ENCODE results near the gene SEC61B. TPM values are rescaled to one million over a fixed set of nuclear protein-coding genes. Genes with fewer than 3 reads are reported as not detected.

The SEC61B gene
- total and polyA plus RNA-seq, 10 of the 15 experiments (the other 5 are each of a cell fraction or from before 2014, with no cell fraction given): 108 to 747 (median 301) TPM

- Histone ChIP-seq H2AFZ (ENCODE audit: control insufficient read depth, low read depth, low read length) (no peak overlapping the region), H3K9ac (ENCODE audit: control insufficient read depth, insufficient read depth, low read length) (peak overlapping the region; percentile 92), H3K27me3 (replicated peaks in 1 of 2; ENCODE audit: control insufficient read depth in 2 of 2, insufficient read depth in 2 of 2, low read length in 1 of 2) (no peaks in the 10 kb centered on the region), H3K36me3 (ENCODE audit: control insufficient read depth in 2 of 2, insufficient read depth in 2 of 2, low read length in 1 of 2) (peaks cover 7 to 11% of the 10 kb centered on the region in 2 experiments), H3K27ac (ENCODE audit: control insufficient read depth, insufficient read depth) (peak overlapping the region; percentile 99), H3K79me2 (ENCODE audit: control insufficient read depth, insufficient read depth, low read length) (peaks cover 82% of the 10 kb centered on the region), H3K4me3 (peak overlapping the region; percentile 97), H4K20me1 (ENCODE audit: control insufficient read depth, insufficient read depth) (no peaks in the 10 kb centered on the region; the same call in 1 of the 2 replicates), H3K9me3 (replicated peaks; ENCODE audit: control insufficient read depth, insufficient read depth, low read length) (no peaks in the 10 kb centered on the region), H3K4me2 (ENCODE audit: control insufficient read depth, insufficient read depth) (peak overlapping the region; percentile 84), H3K4me1 (ENCODE audit: control insufficient read depth, insufficient read depth, low read length) (peaks cover 9% of the 10 kb centered on the region)
- CTCF ChIA-PET: interaction anchor here (0.9 to 8.4 kb wide), 5 partner anchors 9 to 107 kb away, joined by 3 to 106 read pairs (median 5); no protein-coding TSS in a partner anchor
- SMC1A ChIA-PET (ENCODE audit: uncharacterized antibody, unreplicated experiment): interaction anchor here (0.9 to 14.7 kb wide), 7 partner anchors 9 to 61 kb away, joined by 3 to 189 read pairs (median 12); no protein-coding TSS in a partner anchor
- RAD21 ChIA-PET (ENCODE audit: unreplicated experiment): interaction anchor here (0.8 to 10.5 kb wide), 6 partner anchors 8 to 600 kb away, joined by 3 to 121 read pairs (median 9); no protein-coding TSS in a partner anchor
- BruUV-seq (replicated peaks): no TSS peak
- no peak for FAIRE-seq
- POLR2A ChIA-PET: interaction anchor here (1.0 to 6.3 kb wide), 3 partner anchors 9 to 27 kb away, joined by 3 to 51 read pairs (median 4); no protein-coding TSS in a partner anchor
- in situ Hi-C loops (cut with MboI) (no loop called here), intact Hi-C loops (cut with micrococcal nuclease; ENCODE audit: unreplicated experiment) (loop anchor here (5.0 kb wide), 1 partner anchor 598 kb away; the partner anchor contains the start of gene NR4A3)
- ATAC-seq: peak; percentile 6; the same call in 1 of the 3 replicates
- no peak for DNase-seq (ENCODE audit: low read depth, low spot score)
- WGBS (ENCODE audit: insufficient coverage, insufficient replicate concordance, low lambda C conversion rate, missing lambda C conversion rate): 25% methylated on average over 2 of the region's 2 CpGs
- TF ChIP-seq RELA (IDR thresholded peaks at IDR 0.05; ENCODE audit: borderline replicate concordance, partially characterized antibody) (no peak), ATF7 (IDR thresholded peaks at IDR 0.05; ENCODE audit: low read depth) (peak; percentile 50; the same call in 1 of the 2 replicates), JUNB (IDR thresholded peaks at IDR 0.05) (peak; percentile 32; the same call in 1 of the 2 replicates), EZH2 (IDR thresholded peaks at IDR 0.05; ENCODE audit: borderline replicate concordance, control insufficient read depth, low read depth, low read length) (no peak), HCFC1 (IDR thresholded peaks at IDR 0.05; ENCODE audit: low read length) (no peak), SPI1 (IDR thresholded peaks at IDR 0.05; ENCODE audit: borderline replicate concordance, insufficient read depth, low read depth, low read length) (peak; percentile 82), PKNOX1 (IDR thresholded peaks at IDR 0.05) (peak; percentile 54; the same call in 1 of the 2 replicates), IRF4 (IDR thresholded peaks at IDR 0.05; ENCODE audit: low read depth, low read length) (no peak), NFIC (IDR thresholded peaks at IDR 0.05; ENCODE audit: low read depth, low read length) (peak; percentile 43; the same call in 1 of the 2 replicates)
- TF ChIP-seq, protein P1, sequence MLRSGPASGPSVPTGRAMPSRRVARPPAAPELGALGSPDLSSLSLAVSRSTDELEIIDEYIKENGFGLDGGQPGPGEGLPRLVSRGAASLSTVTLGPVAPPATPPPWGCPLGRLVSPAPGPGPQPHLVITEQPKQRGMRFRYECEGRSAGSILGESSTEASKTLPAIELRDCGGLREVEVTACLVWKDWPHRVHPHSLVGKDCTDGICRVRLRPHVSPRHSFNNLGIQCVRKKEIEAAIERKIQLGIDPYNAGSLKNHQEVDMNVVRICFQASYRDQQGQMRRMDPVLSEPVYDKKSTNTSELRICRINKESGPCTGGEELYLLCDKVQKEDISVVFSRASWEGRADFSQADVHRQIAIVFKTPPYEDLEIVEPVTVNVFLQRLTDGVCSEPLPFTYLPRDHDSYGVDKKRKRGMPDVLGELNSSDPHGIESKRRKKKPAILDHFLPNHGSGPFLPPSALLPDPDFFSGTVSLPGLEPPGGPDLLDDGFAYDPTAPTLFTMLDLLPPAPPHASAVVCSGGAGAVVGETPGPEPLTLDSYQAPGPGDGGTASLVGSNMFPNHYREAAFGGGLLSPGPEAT (IDR thresholded peaks at IDR 0.05; ENCODE audit: low read depth): peak; percentile 29; the same call in 1 of the 2 replicates
- TF ChIP-seq, protein P2, sequence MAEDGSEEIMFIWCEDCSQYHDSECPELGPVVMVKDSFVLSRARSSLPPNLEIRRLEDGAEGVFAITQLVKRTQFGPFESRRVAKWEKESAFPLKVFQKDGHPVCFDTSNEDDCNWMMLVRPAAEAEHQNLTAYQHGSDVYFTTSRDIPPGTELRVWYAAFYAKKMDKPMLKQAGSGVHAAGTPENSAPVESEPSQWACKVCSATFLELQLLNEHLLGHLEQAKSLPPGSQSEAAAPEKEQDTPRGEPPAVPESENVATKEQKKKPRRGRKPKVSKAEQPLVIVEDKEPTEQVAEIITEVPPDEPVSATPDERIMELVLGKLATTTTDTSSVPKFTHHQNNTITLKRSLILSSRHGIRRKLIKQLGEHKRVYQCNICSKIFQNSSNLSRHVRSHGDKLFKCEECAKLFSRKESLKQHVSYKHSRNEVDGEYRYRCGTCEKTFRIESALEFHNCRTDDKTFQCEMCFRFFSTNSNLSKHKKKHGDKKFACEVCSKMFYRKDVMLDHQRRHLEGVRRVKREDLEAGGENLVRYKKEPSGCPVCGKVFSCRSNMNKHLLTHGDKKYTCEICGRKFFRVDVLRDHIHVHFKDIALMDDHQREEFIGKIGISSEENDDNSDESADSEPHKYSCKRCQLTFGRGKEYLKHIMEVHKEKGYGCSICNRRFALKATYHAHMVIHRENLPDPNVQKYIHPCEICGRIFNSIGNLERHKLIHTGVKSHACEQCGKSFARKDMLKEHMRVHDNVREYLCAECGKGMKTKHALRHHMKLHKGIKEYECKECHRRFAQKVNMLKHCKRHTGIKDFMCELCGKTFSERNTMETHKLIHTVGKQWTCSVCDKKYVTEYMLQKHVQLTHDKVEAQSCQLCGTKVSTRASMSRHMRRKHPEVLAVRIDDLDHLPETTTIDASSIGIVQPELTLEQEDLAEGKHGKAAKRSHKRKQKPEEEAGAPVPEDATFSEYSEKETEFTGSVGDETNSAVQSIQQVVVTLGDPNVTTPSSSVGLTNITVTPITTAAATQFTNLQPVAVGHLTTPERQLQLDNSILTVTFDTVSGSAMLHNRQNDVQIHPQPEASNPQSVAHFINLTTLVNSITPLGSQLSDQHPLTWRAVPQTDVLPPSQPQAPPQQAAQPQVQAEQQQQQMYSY (CRISPR knock-in tag; IDR thresholded peaks at IDR 0.05): no peak
Observed at GRCh38 chr9:99224445-99224844, 2.4 kb downstream of the SEC61B start.

Data from GM12878 (cell line).